ENCODE data around the gene MRPL24. TPM values are rescaled to one million over a fixed set of nuclear protein-coding genes. Genes with fewer than 3 reads are reported as not detected.
A peak's percentile ranks its signal among the peaks of the same experiment; 100 is the strongest.

The MRPL24 gene
- total RNA-seq, 1 donor from 2014 or later: 65.8 TPM

DNA sequence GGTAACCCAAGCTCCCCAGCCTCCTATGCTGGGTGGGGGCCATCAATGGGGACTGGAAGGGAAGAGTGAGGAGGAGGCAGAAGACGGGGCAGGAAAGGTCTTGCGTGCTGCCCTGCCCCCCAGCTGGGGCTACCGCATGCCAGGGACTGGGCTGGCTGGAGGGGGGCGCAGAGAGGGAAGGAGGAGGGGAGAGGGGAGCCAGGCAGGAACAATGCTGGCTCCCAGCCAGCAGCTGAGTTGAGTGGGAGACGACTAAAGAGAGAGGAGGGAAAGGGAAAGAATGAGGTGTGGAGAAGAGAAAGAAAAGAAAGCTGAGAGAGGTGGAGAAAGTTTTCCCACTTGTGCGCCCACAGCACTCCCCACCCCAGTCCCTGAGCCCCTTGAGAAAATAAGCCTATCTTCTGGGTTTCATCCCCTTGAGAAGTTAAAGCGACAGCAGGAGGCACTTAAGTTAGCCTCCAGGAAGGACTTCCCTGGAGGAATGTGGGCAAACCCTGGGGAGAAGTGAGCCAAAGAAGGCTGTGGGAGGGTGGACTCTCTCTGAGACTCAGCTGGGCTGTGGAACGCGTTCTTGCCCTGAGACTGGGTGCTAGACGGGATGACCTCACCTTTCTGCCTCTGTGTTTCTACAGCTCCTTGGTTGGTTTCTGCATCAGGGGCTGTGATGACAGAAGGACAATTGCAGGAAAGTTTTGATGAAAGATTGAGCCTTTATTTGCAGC, 50.8 kb downstream of the MRPL24 start:
- H3K9me3 Mint-ChIP-seq: no peaks in the 10 kb centered on the region
- TF ChIP-seq, protein P1, sequence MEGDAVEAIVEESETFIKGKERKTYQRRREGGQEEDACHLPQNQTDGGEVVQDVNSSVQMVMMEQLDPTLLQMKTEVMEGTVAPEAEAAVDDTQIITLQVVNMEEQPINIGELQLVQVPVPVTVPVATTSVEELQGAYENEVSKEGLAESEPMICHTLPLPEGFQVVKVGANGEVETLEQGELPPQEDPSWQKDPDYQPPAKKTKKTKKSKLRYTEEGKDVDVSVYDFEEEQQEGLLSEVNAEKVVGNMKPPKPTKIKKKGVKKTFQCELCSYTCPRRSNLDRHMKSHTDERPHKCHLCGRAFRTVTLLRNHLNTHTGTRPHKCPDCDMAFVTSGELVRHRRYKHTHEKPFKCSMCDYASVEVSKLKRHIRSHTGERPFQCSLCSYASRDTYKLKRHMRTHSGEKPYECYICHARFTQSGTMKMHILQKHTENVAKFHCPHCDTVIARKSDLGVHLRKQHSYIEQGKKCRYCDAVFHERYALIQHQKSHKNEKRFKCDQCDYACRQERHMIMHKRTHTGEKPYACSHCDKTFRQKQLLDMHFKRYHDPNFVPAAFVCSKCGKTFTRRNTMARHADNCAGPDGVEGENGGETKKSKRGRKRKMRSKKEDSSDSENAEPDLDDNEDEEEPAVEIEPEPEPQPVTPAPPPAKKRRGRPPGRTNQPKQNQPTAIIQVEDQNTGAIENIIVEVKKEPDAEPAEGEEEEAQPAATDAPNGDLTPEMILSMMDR (IDR thresholded peaks at IDR 0.05): no peak
- H3K36me3 Mint-ChIP-seq (ENCODE audit: low read depth): no peaks in the 10 kb centered on the region
- H3K27me3 Mint-ChIP-seq: peaks cover 50% of the 10 kb centered on the region
- no peak overlapping the region for H3K27ac Mint-ChIP-seq
- ChIA-PET POLR2A (interaction anchor here (1.0 to 1.8 kb wide), 4 partner anchors 14 to 170 kb away, joined by 3 to 9 read pairs (median 4); partner anchors contain the start of genes HDGF and NTRK1), CTCF (interaction anchor here (0.6 to 6.9 kb wide), 41 partner anchors 9 to 467 kb away, joined by 3 to 182 read pairs (median 4); partner anchors contain the start of genes CRABP2, HDGF, ISG20L2 and METTL25B)
- ATAC-seq (ENCODE audit: low read depth) (no peak), DNase-seq (no peak)
- intact Hi-C loops (cut with micrococcal nuclease): loop anchor here (1.0 to 2.0 kb wide), 6 partner anchors 16 to 237 kb away; partner anchors contain the start of gene NTRK1
- H3K4me1 Mint-ChIP-seq: peaks cover 18% of the 10 kb centered on the region
- H3K4me3 Mint-ChIP-seq: no peak overlapping the region

DNA sequence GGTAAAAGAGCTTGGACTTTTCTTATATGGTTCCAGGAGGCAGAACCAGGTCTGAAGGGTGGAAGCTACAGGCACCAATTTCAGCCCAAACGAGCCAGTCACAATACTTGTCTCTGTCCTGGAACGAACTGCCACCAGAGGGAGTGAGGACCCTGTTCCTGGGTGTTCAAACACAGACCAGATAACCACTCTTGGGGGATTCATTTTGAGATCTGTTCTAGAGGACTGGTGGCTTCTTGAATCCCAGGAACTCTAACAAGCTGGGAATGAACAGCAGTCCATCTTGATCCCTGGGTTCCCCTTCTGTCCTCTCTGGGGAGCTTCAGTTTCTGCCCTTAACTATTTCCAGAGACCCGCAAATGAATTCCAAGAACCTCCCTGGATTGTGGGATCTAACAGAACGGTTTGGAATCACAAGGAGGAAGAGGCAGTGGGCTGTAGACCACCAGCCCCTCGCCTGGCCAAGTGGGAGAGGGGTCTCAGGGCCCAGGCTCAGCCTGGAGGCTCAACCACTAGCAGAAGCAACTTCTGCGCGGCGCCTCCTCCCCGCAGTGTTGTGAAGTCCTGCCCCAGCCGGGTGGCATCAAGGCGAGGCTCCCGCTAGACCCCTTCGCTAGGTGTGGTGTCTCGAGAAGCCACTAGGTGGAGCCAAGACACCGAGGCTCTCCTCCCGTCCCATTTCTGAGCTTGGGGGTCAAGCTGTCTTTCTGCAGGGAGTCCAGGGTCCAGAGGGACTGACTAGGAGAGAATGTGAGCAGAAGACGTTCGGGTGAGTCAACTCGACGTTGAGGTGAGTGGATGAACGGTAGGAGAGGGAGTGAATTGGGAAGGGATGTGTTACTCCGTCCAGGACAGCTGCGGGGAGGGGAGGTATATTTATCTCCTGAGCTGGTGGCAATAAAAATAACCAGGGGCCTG, 51.6 kb downstream of the MRPL24 start:
- no peaks in the 10 kb centered on the region for H3K36me3 Mint-ChIP-seq (ENCODE audit: low read depth)
- no peaks in the 10 kb centered on the region for H3K9me3 Mint-ChIP-seq
- POLR2A ChIA-PET: interaction anchor here (0.6 to 1.8 kb wide), 5 partner anchors 13 to 185 kb away, joined by 3 to 9 read pairs (median 3); partner anchors contain the start of genes HDGF and NTRK1
- CTCF ChIA-PET: interaction anchor here (0.6 to 6.9 kb wide), 40 partner anchors 9 to 467 kb away, joined by 3 to 182 read pairs (median 4); partner anchors contain the start of genes CRABP2, HDGF, ISG20L2 and METTL25B
- TF ChIP-seq, protein P1 (IDR thresholded peaks at IDR 0.05): peak; percentile 86
- DNase-seq (peak; percentile 55), ATAC-seq (ENCODE audit: low read depth) (peak; percentile 98)
- no peak overlapping the region for H3K27ac Mint-ChIP-seq
- H3K27me3 Mint-ChIP-seq: peaks cover 51% of the 10 kb centered on the region
- H3K4me3 Mint-ChIP-seq: no peak overlapping the region
- H3K4me1 Mint-ChIP-seq: peaks cover 22% of the 10 kb centered on the region
- intact Hi-C loops (cut with micrococcal nuclease): loop anchor here (1.0 to 2.0 kb wide), 6 partner anchors 17 to 238 kb away; partner anchors contain the start of gene NTRK1

Other genes starting within 250 kb of the MRPL24 start
- gene MEF2D, start 240.3 kb downstream of the MRPL24 start, total RNA-seq: 101 and 114 TPM in 2 replicates
- gene IQGAP3, start 168.5 kb downstream of the MRPL24 start, total RNA-seq: 0.22 and 0.29 TPM in 2 replicates
- 19.6 TPM in 2 replicates for gene TTC24, start 161.4 kb downstream of the MRPL24 start, total RNA-seq
- gene NAXE, start 149.3 kb downstream of the MRPL24 start, total RNA-seq: 75.6 and 84.5 TPM in 2 replicates
- gene GPATCH4, start 139.6 kb downstream of the MRPL24 start, total RNA-seq: 64.6 and 71.8 TPM in 2 replicates
- not detected in 2 replicates for gene HAPLN2, start 121.7 kb downstream of the MRPL24 start, total RNA-seq
- gene BCAN, start 99.0 kb downstream of the MRPL24 start, total RNA-seq: 0.27 and 0.51 TPM in 2 replicates
- gene NES, start 63.7 kb downstream of the MRPL24 start, total RNA-seq: not detected in 2 replicates
- 0.55 and 0.66 TPM in 2 replicates for gene CRABP2, start 35.5 kb downstream of the MRPL24 start, total RNA-seq
- gene METTL25B, start 12.6 kb downstream of the MRPL24 start, total RNA-seq: 54.5 and 56.7 TPM in 2 replicates
- gene ISG20L2, start 12.3 kb downstream of the MRPL24 start, total RNA-seq: 50.8 and 53.0 TPM in 2 replicates
- 107 and 113 TPM in 2 replicates for gene HDGF, start 10.6 kb upstream of the MRPL24 start, total RNA-seq
- gene PRCC, start 26.4 kb upstream of the MRPL24 start, total RNA-seq: 80.4 and 81.4 TPM in 2 replicates
- gene SH2D2A, start 75.8 kb upstream of the MRPL24 start, total RNA-seq: 1.7 and 2.3 TPM in 2 replicates
- not detected in 2 replicates for gene INSRR, start 118.0 kb upstream of the MRPL24 start, total RNA-seq
- gene NTRK1, start 119.8 kb upstream of the MRPL24 start, total RNA-seq: 0.11 TPM in 1 of 2 replicates, not detected in the other
- gene PEAR1, start 152.6 kb upstream of the MRPL24 start, total RNA-seq: not detected in 2 replicates
- gene LRRC71, start 179.5 kb upstream of the MRPL24 start, total RNA-seq: not detected in 2 replicates

All from activated B cell treated with CpG ODN at 0.5 μM for 24 hours (primary cell).